Ascending aorta (tissue), 2 donors: Measurements from ENCODE around the gene TTBK2. TPM values are rescaled to one million over a fixed set of nuclear protein-coding genes. Genes with fewer than 3 reads are reported as not detected.

Experiments used
- DNase-seq, 2 donors: peaks; one replicate each; pipeline ENCODE4 v3.0.0-alpha.2; 2019; ENCODE audit warnings: low spot score in 2 of 2
- H3K27ac ChIP-seq, 2 donors: fragments of 200-600 bp; sonication (generic); one replicate each; pipeline ENCODE4 v1.5.1; 2016 to 2017; ENCODE audit warnings: mild to moderate bottlenecking in 1 of 2
- H3K27me3 ChIP-seq: fragments of 200-600 bp; sonication (generic); one replicate; pipeline ENCODE4 v1.5.1; 2017
- H3K36me3 ChIP-seq, 2 donors: fragments of 200-600 bp; sonication (generic); one replicate each; pipeline ENCODE4 v1.5.1; 2016
- H3K4me1 ChIP-seq, 2 donors: fragments of 200-600 bp; sonication (generic); one replicate each; pipeline ENCODE4 v1.5.1; 2016 to 2017; ENCODE audit warnings: mild to moderate bottlenecking in 1 of 2
- H3K4me3 ChIP-seq, 2 donors: fragments of 200-600 bp; sonication (generic); one replicate each; pipeline ENCODE4 v1.5.1; 2016 to 2017; ENCODE audit warnings: mild to moderate bottlenecking in 1 of 2
- H3K9me3 ChIP-seq, 2 donors: fragments of 200-600 bp; sonication (generic); one replicate each; pipeline ENCODE4 v1.5.1; 2016
- intact Hi-C: fragments of 100-400 bp; cut with DNase I; formaldehyde crosslinking; loops from one replicate; pipeline ENCODE4 v1.15.1; 2023
- total RNA-seq: library from RNA; depleted of rRNA; stranded (reverse); fragments of >200 nt; gene quantifications from one replicate; pipeline ENCODE4 v1.1.0, GENCODE V29; 2016
- TF ChIP-seq, protein P1 (sequence below), 3 experiments: fragments of 200-600 bp in 2 of 3; fragments of 450-650 bp in 1 of 3; sonication (generic) in 2 of 3; IDR thresholded peaks; one replicate each; pipeline ENCODE4 v1.5.1; 2016 to 2019; ENCODE audit warnings: antibody characterized with exemption in 3 of 3, mild to moderate bottlenecking in 1 of 3, moderate library complexity in 1 of 3

Gene TTBK2
- total RNA-seq, 1 donor from 2014 or later, result 25.3 TPM

GRCh38 chr15:42749266-42749665 is 171.3 kb downstream of the TTBK2 start:
- TF ChIP-seq, protein P1, sequence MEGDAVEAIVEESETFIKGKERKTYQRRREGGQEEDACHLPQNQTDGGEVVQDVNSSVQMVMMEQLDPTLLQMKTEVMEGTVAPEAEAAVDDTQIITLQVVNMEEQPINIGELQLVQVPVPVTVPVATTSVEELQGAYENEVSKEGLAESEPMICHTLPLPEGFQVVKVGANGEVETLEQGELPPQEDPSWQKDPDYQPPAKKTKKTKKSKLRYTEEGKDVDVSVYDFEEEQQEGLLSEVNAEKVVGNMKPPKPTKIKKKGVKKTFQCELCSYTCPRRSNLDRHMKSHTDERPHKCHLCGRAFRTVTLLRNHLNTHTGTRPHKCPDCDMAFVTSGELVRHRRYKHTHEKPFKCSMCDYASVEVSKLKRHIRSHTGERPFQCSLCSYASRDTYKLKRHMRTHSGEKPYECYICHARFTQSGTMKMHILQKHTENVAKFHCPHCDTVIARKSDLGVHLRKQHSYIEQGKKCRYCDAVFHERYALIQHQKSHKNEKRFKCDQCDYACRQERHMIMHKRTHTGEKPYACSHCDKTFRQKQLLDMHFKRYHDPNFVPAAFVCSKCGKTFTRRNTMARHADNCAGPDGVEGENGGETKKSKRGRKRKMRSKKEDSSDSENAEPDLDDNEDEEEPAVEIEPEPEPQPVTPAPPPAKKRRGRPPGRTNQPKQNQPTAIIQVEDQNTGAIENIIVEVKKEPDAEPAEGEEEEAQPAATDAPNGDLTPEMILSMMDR (IDR thresholded peaks at IDR 0.05), result no peak
- intact Hi-C loops, result no loop called here
- Histone ChIP-seq H3K36me3 (peaks cover 26 to 40% of the 10 kb centered on the region in 2 donors), H3K4me1 (no peaks in the 10 kb centered on the region), H3K4me3 (no peak overlapping the region), H3K27me3 (no peaks in the 10 kb centered on the region), H3K9me3 (peaks cover 0 to 8% of the 10 kb centered on the region in 2 donors), H3K27ac (no peak overlapping the region)
- no peak for DNase-seq

GRCh38 chr15:42744195-42744594 is 176.4 kb downstream of the TTBK2 start:
- H3K36me3 ChIP-seq, result peaks cover 13 to 16% of the 10 kb centered on the region in 2 donors
- TF ChIP-seq, protein P1 (IDR thresholded peaks at IDR 0.05), result no peak
- H3K4me3 ChIP-seq, result no peak overlapping the region
- H3K27ac ChIP-seq, result no peak overlapping the region
- H3K9me3 ChIP-seq, result no peaks in the 10 kb centered on the region
- no peaks in the 10 kb centered on the region for H3K27me3 ChIP-seq
- no peaks in the 10 kb centered on the region for H3K4me1 ChIP-seq
- no peak for DNase-seq
- intact Hi-C loops, result no loop called here

DNA sequence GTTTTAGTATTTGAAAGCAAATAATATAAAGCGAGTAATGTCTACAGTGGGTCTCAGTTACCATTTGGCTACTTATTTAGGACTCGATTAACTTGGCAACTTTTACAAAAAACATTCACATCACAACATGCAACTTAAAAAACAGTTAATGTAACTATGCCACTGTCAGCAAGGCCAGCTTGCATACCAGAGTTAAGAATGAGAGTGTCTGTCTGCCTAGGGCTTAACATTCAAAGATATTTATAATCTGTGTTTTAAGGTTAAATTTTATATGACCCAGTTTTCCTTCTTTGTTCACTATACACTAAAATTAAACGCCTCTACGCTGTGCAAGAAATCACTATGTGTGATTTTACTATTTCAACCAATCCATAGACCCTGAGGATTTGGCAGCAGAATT is 178.4 kb downstream of the TTBK2 start:
- H3K27me3 ChIP-seq, result no peaks in the 10 kb centered on the region
- no peak overlapping the region for H3K27ac ChIP-seq
- H3K4me3 ChIP-seq, result no peak overlapping the region
- H3K9me3 ChIP-seq, result no peaks in the 10 kb centered on the region
- peaks cover 13 to 16% of the 10 kb centered on the region in 2 donors for H3K36me3 ChIP-seq
- TF ChIP-seq, protein P1 (IDR thresholded peaks at IDR 0.05), result no peak
- peaks cover 0 to 7% of the 10 kb centered on the region in 2 donors for H3K4me1 ChIP-seq
- DNase-seq, result no peak
- intact Hi-C loops, result no loop called here

DNA sequence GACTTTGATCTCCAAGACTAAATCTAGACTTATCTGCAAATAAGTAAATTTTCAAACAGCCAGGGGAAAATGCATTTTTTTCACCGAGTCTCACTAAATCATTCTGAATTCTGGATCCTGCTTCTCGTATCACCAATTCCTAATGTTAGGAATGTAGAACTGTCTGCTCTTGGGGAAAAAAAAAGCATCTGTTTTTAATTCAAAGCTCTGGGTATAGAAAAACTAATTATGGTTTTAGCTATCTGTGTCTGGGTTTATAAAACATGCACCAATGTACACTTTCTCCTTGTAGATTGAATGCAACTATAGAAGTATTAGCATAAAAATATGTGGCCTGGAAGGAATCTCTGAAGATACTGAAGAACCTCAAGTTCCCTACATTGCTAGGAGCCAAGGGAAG is 178.9 kb downstream of the TTBK2 start:
- TF ChIP-seq, protein P1 (IDR thresholded peaks at IDR 0.05), result no peak
- no peak for DNase-seq
- Histone ChIP-seq H3K36me3 (peaks cover 13 to 16% of the 10 kb centered on the region in 2 donors), H3K9me3 (no peaks in the 10 kb centered on the region), H3K4me1 (peaks cover 0 to 7% of the 10 kb centered on the region in 2 donors), H3K27ac (no peak overlapping the region), H3K4me3 (no peak overlapping the region), H3K27me3 (no peaks in the 10 kb centered on the region)
- intact Hi-C loops, result no loop called here

DNA sequence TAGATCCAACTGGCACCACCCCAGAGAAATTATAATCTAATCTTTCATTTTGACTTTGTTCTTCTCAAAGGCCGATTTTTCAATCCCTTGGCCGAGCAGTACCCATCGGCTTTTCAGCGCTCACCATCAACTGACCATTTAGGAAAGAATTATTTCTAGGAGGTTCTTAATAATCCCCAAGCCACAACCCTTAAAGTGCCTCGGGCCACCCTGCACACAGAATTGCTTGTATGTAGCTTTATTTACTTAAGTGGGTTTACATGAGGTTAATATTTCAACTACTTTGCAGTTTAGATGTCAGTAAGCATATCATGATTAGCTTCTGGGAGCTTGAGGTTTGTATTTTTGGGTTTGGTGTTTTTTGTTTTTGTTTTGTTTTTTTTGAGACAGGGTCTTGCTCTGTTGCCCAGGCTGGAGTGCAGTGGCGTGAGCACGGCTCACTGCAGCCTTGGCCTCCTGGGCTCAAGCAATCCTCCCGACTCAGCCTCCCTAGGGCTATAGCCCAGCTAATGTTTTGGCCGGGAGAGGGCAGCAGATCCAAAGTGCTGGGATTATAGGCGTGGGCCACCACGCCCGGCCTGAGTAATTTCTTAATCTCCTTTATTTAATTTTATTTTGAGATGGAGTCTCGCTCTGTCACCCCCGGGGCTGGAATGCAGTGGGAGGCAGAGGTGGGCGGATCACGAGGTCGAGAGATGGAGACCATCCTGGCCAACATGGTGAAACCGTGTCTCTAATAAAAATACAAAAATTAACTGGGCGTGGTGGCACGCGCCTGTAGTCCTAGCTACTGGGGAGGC is 182.8 kb downstream of the TTBK2 start:
- intact Hi-C loops, result loop anchor here (1.0 to 2.0 kb wide), 2 partner anchors 35 to 183 kb away; partner anchors contain the start of gene TTBK2
- Histone ChIP-seq H3K27ac (peak overlapping the region; percentile 84 to 91), H3K9me3 (no peaks in the 10 kb centered on the region), H3K4me3 (peak overlapping the region; percentile 68 to 92), H3K36me3 (peaks cover 9 to 24% of the 10 kb centered on the region in 2 donors), H3K27me3 (no peaks in the 10 kb centered on the region), H3K4me1 (peaks cover 9 to 20% of the 10 kb centered on the region in 2 donors)
- TF ChIP-seq, protein P1 (IDR thresholded peaks at IDR 0.05), result no peak
- no peak for DNase-seq
